Gastrocnemius medialis (tissue), 4 donors: ENCODE data around the gene HRH2. TPM values are rescaled to one million over a fixed set of nuclear protein-coding genes. Genes with fewer than 3 reads are reported as not detected.

Experiments
- ATAC-seq, 2 donors: fragments of 150-250 bp; one replicate each; pipeline ENCODE4 v1.9.1; 2016
- DNase-seq, 2 donors: peaks; one replicate each; pipeline ENCODE4 v3.0.0-alpha.2; 2019
- H3K27ac ChIP-seq, 4 donors: fragments of 200-600 bp; sonication (generic); 1 replicate in 1 of 4; 2 replicates in 3 of 4; pipeline ENCODE4 v1.5.1; 2016 to 2018; ENCODE audit warnings: mild to moderate bottlenecking in 2 of 4, moderate library complexity in 1 of 4
- H3K27me3 ChIP-seq, 3 donors: fragments of 200-600 bp; sonication (generic) in 2 of 3; 1 replicate in 1 of 3; 2 replicates in 2 of 3; pipeline versions ENCODE4 v1.5.1 to v1.6.0; 2016 to 2019; ENCODE audit warnings: mild to moderate bottlenecking in 1 of 3, moderate library complexity in 1 of 3
- H3K36me3 ChIP-seq, 2 donors: fragments of 200-600 bp; sonication (generic) in 1 of 2; one replicate each; pipeline ENCODE4 v1.5.1; 2017 to 2018
- H3K4me1 ChIP-seq, 2 donors: fragments of 200-600 bp; sonication (generic) in 1 of 2; one replicate each; pipeline ENCODE4 v1.5.1; 2016 to 2017; ENCODE audit warnings: mild to moderate bottlenecking in 2 of 2
- H3K4me3 ChIP-seq, 4 donors: fragments of 200-600 bp; sonication (generic) in 3 of 4; 1 replicate in 1 of 4; 2 replicates in 3 of 4; pipeline ENCODE4 v1.5.1; 2016 to 2019; ENCODE audit warnings: mild to moderate bottlenecking in 2 of 4
- H3K9me3 ChIP-seq, 3 donors: fragments of 200-600 bp; sonication (generic) in 2 of 3; 1 replicate in 1 of 3; 2 replicates in 2 of 3; pipeline ENCODE4 v1.5.1; 2016 to 2019
- CTCF ChIP-seq, 5 experiments: fragments of 450-650 bp in 3 of 5; fragments of 200-600 bp in 2 of 5; sonication (generic) in 2 of 5; IDR thresholded peaks in 4 of 5; conservative IDR thresholded peaks in 1 of 5; 1 replicate in 4 of 5; 2 replicates in 1 of 5; pipeline ENCODE4 v1.5.1; 2016 to 2019; ENCODE audit warnings: antibody characterized with exemption in 5 of 5, mild to moderate bottlenecking in 3 of 5, moderate library complexity in 3 of 5
- POLR2A ChIP-seq, 2 donors: fragments of 450-650 bp; IDR thresholded peaks; one replicate each; pipeline ENCODE4 v1.6.1; 2017; ENCODE audit warnings: antibody characterized with exemption in 2 of 2, mild to moderate bottlenecking in 2 of 2, moderate library complexity in 2 of 2
- in situ Hi-C, 4 donors: fragments of 200-750 bp; cut with MboI; loops; one replicate each; pipeline versions ENCODE4 v1.15.0 to v1.8.0; 2017; ENCODE audit warnings: low sequenced_read_pairs in 4 of 4
- intact Hi-C: fragments of 100-400 bp; cut with DNase I; formaldehyde crosslinking; loops from one replicate; pipeline ENCODE4 v1.15.1; 2023; ENCODE audit warnings: low total_unique reads
- total RNA-seq, 4 donors: library from RNA; depleted of rRNA; stranded (reverse); fragments of >200 nt; gene quantifications; one replicate each; pipeline versions ENCODE4 v1.1.0 to v1.2.3, GENCODE V29; 2016

Gene HRH2
- total RNA-seq, 4 donors from 2014 or later, result 0.44 to 1.6 (median 0.76) TPM

GRCh38 chr5:175674731-175675346 lies 17.0 kb downstream of the HRH2 start:
- DNase-seq, result no peak
- H3K4me1 ChIP-seq, result peaks cover under 1% of the 10 kb centered on the region in 2 donors
- intact Hi-C loops, result no loop called here
- H3K9me3 ChIP-seq, result no peaks in the 10 kb centered on the region
- in situ Hi-C loops, result no loop called here
- no peak overlapping the region for H3K4me3 ChIP-seq
- H3K27ac ChIP-seq, result no peak overlapping the region
- no peaks in the 10 kb centered on the region for H3K36me3 ChIP-seq
- no peak for ATAC-seq
- H3K27me3 ChIP-seq, result no peaks in the 10 kb centered on the region
- TF ChIP-seq CTCF (IDR thresholded peaks at IDR 0.05 in 4 of 5, conservative IDR thresholded peaks at IDR 0.05 in 1 of 5) (no peak), POLR2A (IDR thresholded peaks at IDR 0.05) (no peak)

GRCh38 chr5:175675873-175676272 lies 18.0 kb downstream of the HRH2 start:
- H3K27ac ChIP-seq, result no peak overlapping the region
- in situ Hi-C loops (no loop called here), intact Hi-C loops (no loop called here)
- no peaks in the 10 kb centered on the region for H3K36me3 ChIP-seq
- peaks cover 7 to 10% of the 10 kb centered on the region in 2 donors for H3K4me1 ChIP-seq
- TF ChIP-seq POLR2A (IDR thresholded peaks at IDR 0.05) (no peak), CTCF (IDR thresholded peaks at IDR 0.05 in 4 of 5, conservative IDR thresholded peaks at IDR 0.05 in 1 of 5) (no peak)
- no peaks in the 10 kb centered on the region for H3K9me3 ChIP-seq
- ATAC-seq, result no peak
- H3K4me3 ChIP-seq, result no peak overlapping the region
- no peak for DNase-seq
- H3K27me3 ChIP-seq, result no peaks in the 10 kb centered on the region

DNA sequence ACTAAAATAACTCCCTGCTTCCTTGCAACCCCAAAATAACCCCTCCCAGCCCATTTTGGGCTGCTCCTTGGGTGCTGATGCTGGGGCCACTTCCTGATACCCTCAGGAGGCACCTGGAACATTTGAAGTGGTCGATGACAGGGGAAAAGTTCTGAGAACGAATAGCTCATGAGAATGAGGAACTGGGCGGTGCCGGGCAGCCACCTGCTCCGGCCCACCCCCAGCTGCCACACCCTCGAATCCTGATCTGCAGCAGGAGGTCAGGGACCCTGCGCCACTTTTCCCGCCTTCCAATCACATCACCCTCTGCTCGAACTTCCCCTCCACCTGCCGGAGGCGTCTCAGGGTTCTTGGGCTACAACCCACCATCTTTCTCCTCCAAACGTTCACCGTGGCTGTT lies 19.7 kb downstream of the HRH2 start:
- H3K27me3 ChIP-seq, result no peaks in the 10 kb centered on the region
- intact Hi-C loops, result no loop called here
- H3K4me1 ChIP-seq, result peaks cover 19 to 20% of the 10 kb centered on the region in 2 donors
- H3K27ac ChIP-seq, result no peak overlapping the region
- ATAC-seq (no peak), DNase-seq (no peak)
- no peaks in the 10 kb centered on the region for H3K36me3 ChIP-seq
- in situ Hi-C loops, result no loop called here
- TF ChIP-seq CTCF (IDR thresholded peaks at IDR 0.05 in 4 of 5, conservative IDR thresholded peaks at IDR 0.05 in 1 of 5), result no peak
- TF ChIP-seq POLR2A (IDR thresholded peaks at IDR 0.05), result no peak
- no peaks in the 10 kb centered on the region for H3K9me3 ChIP-seq
- H3K4me3 ChIP-seq, result no peak overlapping the region

- Histone ChIP-seq H3K4me3 (no peak overlapping the region), H3K27ac (no peak overlapping the region), H3K4me1 (peaks cover 19 to 20% of the 10 kb centered on the region in 2 donors), H3K9me3 (no peaks in the 10 kb centered on the region), H3K36me3 (no peaks in the 10 kb centered on the region), H3K27me3 (no peaks in the 10 kb centered on the region)
- in situ Hi-C loops, result no loop called here
- intact Hi-C loops, result no loop called here
- no peak for TF ChIP-seq CTCF (IDR thresholded peaks at IDR 0.05 in 4 of 5, conservative IDR thresholded peaks at IDR 0.05 in 1 of 5)
- TF ChIP-seq POLR2A (IDR thresholded peaks at IDR 0.05), result no peak
- DNase-seq (no peak), ATAC-seq (no peak)
Measured at GRCh38 chr5:175678074-175678473, 20.2 kb downstream of the HRH2 start.

DNA sequence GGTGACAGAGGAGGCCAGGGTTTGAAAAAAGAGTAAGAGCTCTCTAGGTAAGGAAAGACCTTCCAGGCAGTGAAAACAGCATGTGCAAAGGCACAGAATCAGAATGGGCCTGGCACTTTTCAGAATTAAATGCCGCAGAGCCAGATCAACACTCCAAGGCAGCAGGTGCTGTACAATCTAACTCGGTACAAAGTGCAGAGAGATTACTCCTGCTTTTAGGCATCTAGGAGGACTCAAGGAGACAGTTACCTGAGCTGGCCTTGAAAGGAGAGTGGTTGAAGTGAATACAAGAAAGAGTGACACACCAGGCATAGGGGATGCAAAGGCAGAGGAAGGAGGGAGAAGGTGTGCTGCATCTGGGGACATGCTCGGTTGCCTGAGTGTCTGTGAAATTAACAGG lies 21.5 kb downstream of the HRH2 start:
- no peaks in the 10 kb centered on the region for H3K27me3 ChIP-seq
- no peaks in the 10 kb centered on the region for H3K36me3 ChIP-seq
- H3K4me1 ChIP-seq, result peaks cover 19 to 20% of the 10 kb centered on the region in 2 donors
- no peak for TF ChIP-seq CTCF (IDR thresholded peaks at IDR 0.05 in 4 of 5, conservative IDR thresholded peaks at IDR 0.05 in 1 of 5)
- TF ChIP-seq POLR2A (IDR thresholded peaks at IDR 0.05), result no peak
- H3K27ac ChIP-seq, result no peak overlapping the region
- no peak overlapping the region for H3K4me3 ChIP-seq
- in situ Hi-C loops, result no loop called here
- intact Hi-C loops, result no loop called here
- H3K9me3 ChIP-seq, result no peaks in the 10 kb centered on the region
- DNase-seq (no peak), ATAC-seq (no peak)
